ENCODE data around the gene CCDC17.

CCDC17 gene

DNA sequence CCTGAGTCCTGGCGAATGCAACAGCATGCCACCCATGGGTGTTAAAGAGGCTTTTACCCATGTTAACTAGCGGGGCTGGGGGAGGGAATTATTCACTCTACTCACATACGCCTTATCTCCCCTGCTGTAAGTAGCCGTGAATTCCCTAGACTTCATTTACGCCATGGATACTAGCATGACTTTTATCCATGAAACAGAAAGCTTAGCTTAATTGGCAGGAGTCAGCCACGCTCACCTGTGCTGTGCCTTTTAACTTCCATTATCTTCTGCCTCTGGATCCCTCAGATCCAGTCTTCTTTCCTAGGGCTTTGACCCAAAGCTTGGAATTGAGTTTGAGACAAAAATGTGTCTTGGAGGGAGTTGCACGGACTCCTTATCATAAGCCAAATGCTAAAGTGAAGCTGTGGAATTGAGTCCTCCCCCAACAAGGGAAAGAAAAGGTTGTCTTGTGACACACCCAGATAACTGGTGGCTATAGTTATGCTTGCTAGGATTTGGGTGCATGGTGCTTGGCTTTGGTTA is 49.7 kb downstream of the CCDC17 start:
- no peak for DNase-seq

DNA sequence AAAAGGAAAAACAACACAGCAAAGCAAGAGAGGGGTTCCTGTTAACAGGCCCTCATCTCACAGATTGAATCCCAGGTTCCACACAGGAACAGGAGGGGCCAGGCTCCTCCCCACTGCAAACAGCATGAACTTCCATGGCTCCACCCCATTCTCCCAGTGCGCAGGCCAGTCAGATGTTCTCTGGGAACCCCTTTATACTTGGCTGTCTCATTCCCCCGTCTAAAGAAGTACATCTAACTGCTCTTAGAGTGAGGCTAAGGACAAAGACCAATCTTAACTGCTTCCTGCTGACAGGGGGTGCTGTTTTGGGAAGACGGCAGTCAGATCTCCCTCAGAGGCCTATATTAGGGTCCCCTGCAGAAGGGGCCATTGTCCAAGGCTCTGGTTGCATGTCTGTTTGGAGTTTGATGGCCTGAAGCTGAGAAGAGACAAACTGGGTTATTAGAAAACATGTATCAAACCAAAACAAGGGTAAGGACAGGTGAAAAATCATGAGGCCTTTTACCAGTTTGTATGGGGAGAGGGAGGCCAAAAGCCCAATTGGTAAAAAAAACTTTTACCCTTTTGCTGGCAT is 50.5 kb downstream of the CCDC17 start:
- no peak for DNase-seq

DNA sequence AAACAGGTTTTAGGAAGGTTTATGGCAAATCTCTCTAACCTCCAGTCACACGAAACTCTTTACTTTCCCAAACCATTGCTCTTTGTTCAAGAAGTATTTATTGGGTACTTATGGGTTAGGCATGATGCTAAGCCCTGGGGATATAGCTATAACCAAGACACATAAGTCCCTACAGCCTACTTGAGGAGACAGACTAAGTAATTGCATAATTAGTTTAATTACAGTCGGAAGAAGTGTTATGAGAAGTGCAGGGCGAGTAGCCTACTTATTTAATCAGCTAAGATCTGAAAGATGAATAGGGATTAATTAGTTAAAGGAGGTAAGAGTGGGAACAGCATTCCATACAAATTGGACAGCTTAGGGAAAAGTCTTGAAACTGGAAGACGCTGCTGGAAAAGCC is 53.2 kb downstream of the CCDC17 start:
- DNase-seq = no peak

All from CD4-positive, alpha-beta T cell treated with Interleukin-4 for 4 hours (primary cell).